GM18517 (cell line): ENCODE measurements around the gene ACTR2.
"Not testable (repeated sequence)": the region's sequence is repeated elsewhere in the genome, so short reads cannot be mapped to it uniquely, and the experiment has no call there.

Experiments
- ATAC-seq: cut with Tn5 transposase; IDR thresholded peaks from one replicate; pipeline ENCODE4 v1.9.1; 2021; ENCODE audit warnings: mild to moderate bottlenecking, moderate library complexity; ENCODE audit not compliant: unreplicated experiment

ACTR2 gene

GRCh38 chr2:65227456-65228262, at the start of gene ACTR2:
Gene ACTR2, plus strand, starts transcription at chr2:65227831. Its CDS starts 79 bp downstream, at chr2:65227910.
- peak; percentile 72 for ATAC-seq

GRCh38 chr2:65182570-65182969, 45.1 kb upstream of the ACTR2 start:
- ATAC-seq: no peak

GRCh38 chr2:65183406-65183805, 44.2 kb upstream of the ACTR2 start:
- not testable (repeated sequence) for ATAC-seq

- no peak for ATAC-seq
Observed at GRCh38 chr2:65185012-65185411, 42.6 kb upstream of the ACTR2 start.

GRCh38 chr2:65186093-65186868, 41.4 kb upstream of the ACTR2 start:
- ATAC-seq: no peak

- ATAC-seq: no peak
Observed at GRCh38 chr2:65186872-65187851, 40.5 kb upstream of the ACTR2 start.

- ATAC-seq: no peak
Observed at GRCh38 chr2:65193446-65193845, 34.2 kb upstream of the ACTR2 start.

- ATAC-seq: no peak
Observed at GRCh38 chr2:65198737-65199136, 28.9 kb upstream of the ACTR2 start.

- ATAC-seq: no peak
Observed at GRCh38 chr2:65199166-65199565, 28.5 kb upstream of the ACTR2 start.

- ATAC-seq: no peak
Observed at GRCh38 chr2:65199891-65200290, 27.7 kb upstream of the ACTR2 start.

- no peak for ATAC-seq
Observed at GRCh38 chr2:65204461-65205210, 23.0 kb upstream of the ACTR2 start.

GRCh38 chr2:65212115-65212514, 15.5 kb upstream of the ACTR2 start:
- no peak for ATAC-seq

- no peak for ATAC-seq
Observed at GRCh38 chr2:65212619-65213018, 15.0 kb upstream of the ACTR2 start.

GRCh38 chr2:65213035-65213434, 14.6 kb upstream of the ACTR2 start:
- ATAC-seq: no peak

GRCh38 chr2:65214361-65214760, 13.3 kb upstream of the ACTR2 start:
- no peak for ATAC-seq

- no peak for ATAC-seq
Observed at GRCh38 chr2:65214843-65215242, 12.8 kb upstream of the ACTR2 start.

- ATAC-seq: no peak
Observed at GRCh38 chr2:65215946-65216345, 11.7 kb upstream of the ACTR2 start.

GRCh38 chr2:65220432-65221131, 7.0 kb upstream of the ACTR2 start:
- no peak for ATAC-seq

- not testable (repeated sequence) for ATAC-seq
Observed at GRCh38 chr2:65221275-65221674, 6.4 kb upstream of the ACTR2 start.

GRCh38 chr2:65227020-65227455, 593 bp upstream of the ACTR2 start:
- peak; percentile 26 for ATAC-seq
